Measurements from ENCODE around the gene FBLN1. TPM values are rescaled to one million over a fixed set of nuclear protein-coding genes. Genes with fewer than 3 reads are reported as not detected.
"Not testable (repeated sequence)": the region's sequence is repeated elsewhere in the genome, so short reads cannot be mapped to it uniquely, and the experiment has no call there.

Gene FBLN1
- total RNA-seq, 4 donors from 2014 or later, result 33.7 to 546 (median 86.3) TPM

DNA sequence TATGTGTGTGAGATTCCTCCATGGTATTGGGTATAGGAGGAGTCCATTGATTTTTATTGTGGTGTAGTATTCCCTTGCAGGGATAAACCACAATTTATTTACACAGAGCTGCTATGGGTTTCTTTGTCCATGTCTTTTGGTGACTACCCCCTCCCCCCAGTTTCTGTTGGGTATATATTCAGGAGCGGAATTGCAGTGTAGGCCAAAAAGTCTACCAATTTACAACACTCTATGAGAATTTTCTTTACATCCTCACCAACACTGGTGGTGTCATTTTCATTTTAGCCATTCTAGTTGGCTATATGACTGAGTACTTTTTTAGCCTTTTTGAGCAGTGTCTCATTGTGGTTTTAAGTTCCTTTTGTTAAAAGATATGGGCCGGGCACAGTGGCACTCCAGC, 113.7 kb downstream of the FBLN1 start:
- TF ChIP-seq, protein P1, sequence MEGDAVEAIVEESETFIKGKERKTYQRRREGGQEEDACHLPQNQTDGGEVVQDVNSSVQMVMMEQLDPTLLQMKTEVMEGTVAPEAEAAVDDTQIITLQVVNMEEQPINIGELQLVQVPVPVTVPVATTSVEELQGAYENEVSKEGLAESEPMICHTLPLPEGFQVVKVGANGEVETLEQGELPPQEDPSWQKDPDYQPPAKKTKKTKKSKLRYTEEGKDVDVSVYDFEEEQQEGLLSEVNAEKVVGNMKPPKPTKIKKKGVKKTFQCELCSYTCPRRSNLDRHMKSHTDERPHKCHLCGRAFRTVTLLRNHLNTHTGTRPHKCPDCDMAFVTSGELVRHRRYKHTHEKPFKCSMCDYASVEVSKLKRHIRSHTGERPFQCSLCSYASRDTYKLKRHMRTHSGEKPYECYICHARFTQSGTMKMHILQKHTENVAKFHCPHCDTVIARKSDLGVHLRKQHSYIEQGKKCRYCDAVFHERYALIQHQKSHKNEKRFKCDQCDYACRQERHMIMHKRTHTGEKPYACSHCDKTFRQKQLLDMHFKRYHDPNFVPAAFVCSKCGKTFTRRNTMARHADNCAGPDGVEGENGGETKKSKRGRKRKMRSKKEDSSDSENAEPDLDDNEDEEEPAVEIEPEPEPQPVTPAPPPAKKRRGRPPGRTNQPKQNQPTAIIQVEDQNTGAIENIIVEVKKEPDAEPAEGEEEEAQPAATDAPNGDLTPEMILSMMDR (IDR thresholded peaks at IDR 0.05), result no peak
- no peak for TF ChIP-seq POLR2A (IDR thresholded peaks at IDR 0.05)
- H3K36me3 ChIP-seq, result no peaks in the 10 kb centered on the region
- no peak overlapping the region for H3K4me3 ChIP-seq
- DNase-seq, result no peak
- no peaks in the 10 kb centered on the region for H3K27me3 ChIP-seq
- no peak overlapping the region for H3K27ac ChIP-seq
- no peaks in the 10 kb centered on the region for H3K9me3 ChIP-seq
- WGBS, 2 donors, result 49 to 83% methylated on average over 2 of the region's 2 CpGs
- intact Hi-C loops (cut with DNase I), result no loop called here
- peaks cover 10 to 27% (median 11%) of the 10 kb centered on the region in 3 donors for H3K4me1 ChIP-seq

DNA sequence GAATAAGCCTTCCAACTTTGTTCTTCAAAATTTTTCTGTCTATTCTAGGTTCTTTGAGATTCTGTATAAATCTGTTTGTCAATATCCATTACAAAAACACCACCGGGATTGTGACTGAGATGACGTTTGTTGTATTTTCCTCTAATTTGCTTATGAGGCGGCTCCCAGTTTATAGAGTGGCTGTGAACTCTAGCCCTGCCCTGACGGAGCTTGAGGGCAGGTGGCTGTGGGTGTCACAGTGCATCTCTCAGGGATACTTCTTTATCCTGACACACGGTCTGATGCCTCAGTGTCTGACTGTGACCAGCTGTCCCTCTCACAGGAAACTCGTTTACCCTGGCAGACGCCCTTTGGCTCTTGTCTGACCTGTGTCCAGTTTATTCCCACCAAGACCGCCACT, 115.3 kb downstream of the FBLN1 start:
- TF ChIP-seq, protein P1 (IDR thresholded peaks at IDR 0.05), result no peak
- TF ChIP-seq POLR2A (IDR thresholded peaks at IDR 0.05), result no peak
- Histone ChIP-seq H3K9me3 (no peaks in the 10 kb centered on the region), H3K4me1 (peaks cover 6 to 15% (median 7%) of the 10 kb centered on the region in 3 donors), H3K4me3 (no peak overlapping the region), H3K36me3 (no peaks in the 10 kb centered on the region), H3K27me3 (no peaks in the 10 kb centered on the region), H3K27ac (no peak overlapping the region)
- intact Hi-C loops (cut with DNase I), result no loop called here
- 57 to 83% methylated on average over 4 to 6 of the region's 8 CpGs for WGBS, 2 donors
- no peak for DNase-seq

DNA sequence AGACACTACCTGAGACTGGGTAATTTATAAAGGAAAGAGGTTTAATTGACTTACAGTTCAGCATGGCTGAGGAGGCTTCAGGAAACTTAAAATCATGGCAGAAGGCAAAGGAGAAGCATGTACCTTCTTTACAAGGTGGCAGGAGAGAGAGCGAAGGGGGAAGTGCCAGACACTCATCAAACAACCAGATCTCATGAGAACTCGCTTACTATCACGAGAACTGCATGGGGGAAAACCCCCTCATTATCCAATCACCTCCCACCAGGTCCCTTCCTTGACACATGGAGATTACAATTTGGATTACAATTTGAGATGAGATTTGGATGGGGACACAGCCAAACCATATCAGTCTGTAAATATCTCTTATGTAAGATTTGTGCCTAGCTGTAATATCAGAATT, 118.0 kb downstream of the FBLN1 start:
- Histone ChIP-seq H3K27me3 (no peaks in the 10 kb centered on the region), H3K4me3 (no peak overlapping the region), H3K4me1 (peaks cover 9 to 21% (median 16%) of the 10 kb centered on the region in 3 donors), H3K9me3 (no peaks in the 10 kb centered on the region), H3K27ac (no peak overlapping the region), H3K36me3 (no peaks in the 10 kb centered on the region)
- no peak for DNase-seq
- 80 to 94% methylated on average over 3 of the region's 3 CpGs for WGBS, 2 donors
- intact Hi-C loops (cut with DNase I), result no loop called here
- TF ChIP-seq, protein P1 (IDR thresholded peaks at IDR 0.05), result no peak
- no peak for TF ChIP-seq POLR2A (IDR thresholded peaks at IDR 0.05)

DNA sequence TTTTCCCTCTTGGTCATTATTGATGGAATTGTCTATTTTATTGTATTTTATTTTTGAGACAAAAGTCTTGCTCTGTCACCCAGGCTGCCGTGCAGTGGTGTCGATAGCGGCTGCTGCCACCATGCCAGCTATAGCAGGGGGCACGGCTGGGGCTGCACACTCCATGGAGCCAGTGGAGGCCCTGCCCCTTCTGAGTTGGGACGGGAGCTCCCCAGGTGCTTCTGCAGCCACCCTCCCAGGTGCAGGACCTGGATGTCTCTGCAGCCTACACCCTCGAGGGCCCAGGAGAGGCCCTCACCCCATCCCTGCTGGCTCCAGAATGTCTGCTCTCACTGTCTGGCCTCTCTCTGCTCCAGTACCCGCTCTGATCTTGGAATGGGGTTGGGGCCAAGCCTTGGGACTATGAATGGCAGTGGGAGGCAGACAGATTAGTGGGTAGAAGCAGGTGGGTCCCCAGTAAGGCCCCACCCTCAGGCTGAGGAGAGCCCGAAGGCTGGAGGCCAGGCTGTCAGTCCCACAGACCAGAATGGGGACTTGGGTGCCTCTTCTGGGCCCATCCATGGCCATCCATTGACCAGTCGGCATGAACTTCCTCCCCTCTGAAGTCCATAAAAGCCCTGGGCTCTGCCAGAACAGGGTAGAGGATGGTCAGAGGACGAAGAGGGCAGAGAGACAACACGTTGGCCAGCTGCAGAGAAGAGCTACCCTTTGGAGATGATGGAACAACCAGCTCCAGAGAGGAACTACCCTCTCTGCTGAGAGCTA, 119.3 kb downstream of the FBLN1 start:
- no peak for DNase-seq
- Histone ChIP-seq H3K4me3 (no peak overlapping the region), H3K36me3 (no peaks in the 10 kb centered on the region), H3K27ac (no peak overlapping the region), H3K9me3 (no peaks in the 10 kb centered on the region), H3K27me3 (peaks cover 0 to 10% (median 0%) of the 10 kb centered on the region in 4 donors), H3K4me1 (peaks cover 9 to 32% (median 16%) of the 10 kb centered on the region in 3 donors)
- 95 to 97% methylated on average over 5 to 8 of the region's 11 CpGs for WGBS, 2 donors
- TF ChIP-seq POLR2A (IDR thresholded peaks at IDR 0.05), result no peak
- TF ChIP-seq, protein P1 (IDR thresholded peaks at IDR 0.05), result no peak
- intact Hi-C loops (cut with DNase I), result no loop called here

DNA sequence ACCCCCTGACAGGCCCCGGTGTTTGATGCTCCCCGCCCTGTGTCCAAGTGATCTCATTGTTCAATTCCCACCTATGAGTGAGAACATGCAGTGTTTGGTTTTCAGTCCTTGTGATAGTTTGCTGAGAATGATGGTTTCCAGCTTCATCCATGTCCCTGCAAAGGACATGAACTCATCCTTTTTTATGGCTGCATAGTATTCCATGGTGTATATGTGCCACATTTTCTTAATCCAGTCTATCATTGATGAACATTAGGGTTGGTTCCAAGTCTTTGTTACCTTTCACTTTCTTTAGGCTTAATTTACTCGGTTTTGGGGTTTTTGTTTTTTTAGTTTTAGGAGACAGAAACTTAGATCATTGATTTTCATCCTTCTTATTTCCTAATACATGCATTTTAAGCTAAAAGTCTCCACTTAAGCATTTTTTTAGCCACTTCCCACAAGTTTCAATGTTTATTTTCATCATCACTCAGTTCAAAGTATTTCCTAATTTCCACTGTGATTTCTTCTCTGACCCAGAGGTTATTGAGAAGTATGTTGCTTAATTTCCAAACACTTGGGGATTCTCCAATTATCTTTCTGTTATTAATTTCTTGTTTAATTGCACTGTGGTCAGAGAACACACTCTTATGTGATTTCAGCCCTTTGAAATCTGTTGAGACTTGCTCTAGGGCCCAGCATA, 120.9 kb downstream of the FBLN1 start:
- H3K36me3 ChIP-seq; DNase-seq; intact Hi-C loops (cut with DNase I); H3K9me3 ChIP-seq; H3K4me3 ChIP-seq: not testable (repeated sequence)
- H3K4me1 ChIP-seq, result peaks cover 9 to 33% (median 16%) of the 10 kb centered on the region in 3 donors
- peaks cover 0 to 11% (median 0%) of the 10 kb centered on the region in 4 donors for H3K27me3 ChIP-seq
- 28 to 83% methylated on average over 1 to 2 of the region's 3 CpGs for WGBS, 2 donors
- peak overlapping the region in 3 of 4 donors; percentile 49 to 83 (median 77) for H3K27ac ChIP-seq
